Measurements from ENCODE around the gene GPR158.

The GPR158 gene

DNA sequence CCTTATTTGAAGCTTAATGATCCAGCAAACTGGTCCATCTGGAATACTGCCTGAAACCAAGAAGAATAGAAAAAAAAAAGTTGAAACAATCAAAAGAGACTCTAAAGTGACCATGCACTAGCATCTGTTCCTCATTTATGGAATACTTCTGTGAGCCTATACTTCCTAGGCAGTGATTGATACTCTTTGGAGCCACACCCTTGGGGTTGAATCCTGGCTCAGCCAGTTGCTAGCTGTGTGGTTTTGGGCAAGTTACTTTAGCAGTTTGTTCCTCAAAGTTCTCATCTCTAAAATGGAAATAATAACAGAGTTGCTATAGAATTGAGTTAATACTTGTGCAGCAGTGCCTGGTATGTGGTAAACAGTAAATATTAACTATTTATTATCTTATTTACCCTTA, 208.9 kb downstream of the GPR158 start:
- Histone ChIP-seq H3K36me3 (ENCODE audit: control insufficient read depth, insufficient read depth, low read length) (no peaks in the 10 kb centered on the region), H3K27ac (ENCODE audit: insufficient read depth, low read length, poor library complexity, severe bottlenecking) (no peak overlapping the region), H3K27me3 (replicated peaks; ENCODE audit: control insufficient read depth, insufficient read depth, low read length, poor library complexity, severe bottlenecking) (no peaks in the 10 kb centered on the region), H3K9me3 (ENCODE audit: control insufficient read depth, low read length) (no peaks in the 10 kb centered on the region), H3K4me3 (ENCODE audit: insufficient read depth, low read depth, low read length, poor library complexity, severe bottlenecking) (no peak overlapping the region), H3K4me1 (ENCODE audit: control insufficient read depth, insufficient read depth, low read length, poor library complexity, severe bottlenecking) (no peaks in the 10 kb centered on the region)
- DNase-seq, result no peak

DNA sequence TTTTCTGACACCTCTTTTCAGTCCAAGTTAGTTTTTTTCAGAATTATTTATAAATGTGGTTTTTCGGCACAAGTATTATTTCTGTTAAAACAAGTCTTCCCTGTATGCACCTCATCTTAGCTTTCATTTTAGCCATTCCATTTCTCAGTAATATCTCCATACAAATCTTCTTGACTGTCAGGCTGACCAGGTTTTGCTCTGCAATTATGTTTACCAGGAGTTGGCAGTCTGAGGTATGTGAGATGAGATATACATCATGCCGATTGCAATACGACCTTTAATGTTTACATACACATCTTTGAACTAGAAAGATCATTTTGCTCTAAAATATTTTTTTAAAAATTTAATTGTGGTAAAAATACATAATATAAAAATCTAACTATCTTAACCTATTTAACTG, 209.8 kb downstream of the GPR158 start:
- Histone ChIP-seq H3K27ac (ENCODE audit: insufficient read depth, low read length, poor library complexity, severe bottlenecking) (no peak overlapping the region), H3K4me1 (ENCODE audit: control insufficient read depth, insufficient read depth, low read length, poor library complexity, severe bottlenecking) (no peaks in the 10 kb centered on the region), H3K4me3 (ENCODE audit: insufficient read depth, low read depth, low read length, poor library complexity, severe bottlenecking) (no peak overlapping the region), H3K9me3 (ENCODE audit: control insufficient read depth, low read length) (no peaks in the 10 kb centered on the region), H3K36me3 (ENCODE audit: control insufficient read depth, insufficient read depth, low read length) (no peaks in the 10 kb centered on the region), H3K27me3 (replicated peaks; ENCODE audit: control insufficient read depth, insufficient read depth, low read length, poor library complexity, severe bottlenecking) (no peaks in the 10 kb centered on the region)
- DNase-seq, result no peak

DNA sequence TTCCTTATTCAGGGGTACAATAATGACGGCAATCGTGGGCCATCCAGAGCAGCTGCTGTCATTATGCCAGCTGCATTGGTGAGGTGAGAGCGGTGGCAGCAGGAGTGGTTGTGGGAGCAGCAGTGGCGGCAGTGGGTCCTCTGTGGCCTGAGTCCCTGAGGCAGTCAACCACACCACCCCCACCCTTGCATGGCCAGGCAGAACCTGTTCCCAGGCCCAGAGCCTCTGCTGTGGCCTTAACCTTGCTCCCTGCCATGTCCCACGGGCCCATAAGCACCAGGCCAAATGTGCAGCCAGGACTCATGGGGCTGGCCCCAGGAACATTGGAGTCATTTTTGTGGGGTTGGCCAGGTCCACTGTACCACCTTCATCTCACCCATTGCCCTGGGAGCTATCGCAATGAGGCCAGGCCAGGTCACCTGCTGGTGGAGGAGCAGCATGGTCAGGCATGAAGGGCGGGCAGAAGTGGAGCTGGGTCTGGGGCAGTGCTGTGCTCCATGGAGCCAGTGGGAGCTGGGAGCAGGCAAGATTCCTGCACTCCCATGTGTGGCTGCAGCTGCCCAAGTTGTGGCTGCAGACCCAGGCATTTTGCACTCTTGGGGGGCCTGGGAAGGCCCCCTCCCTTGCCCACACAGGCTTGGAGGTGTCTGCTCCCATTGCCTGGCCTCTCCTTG, 213.5 kb downstream of the GPR158 start:
- DNase-seq, result no peak
- Histone ChIP-seq H3K27ac (ENCODE audit: insufficient read depth, low read length, poor library complexity, severe bottlenecking) (no peak overlapping the region), H3K9me3 (ENCODE audit: control insufficient read depth, low read length) (no peaks in the 10 kb centered on the region), H3K27me3 (replicated peaks; ENCODE audit: control insufficient read depth, insufficient read depth, low read length, poor library complexity, severe bottlenecking) (no peaks in the 10 kb centered on the region), H3K4me3 (ENCODE audit: insufficient read depth, low read depth, low read length, poor library complexity, severe bottlenecking) (no peak overlapping the region), H3K36me3 (ENCODE audit: control insufficient read depth, insufficient read depth, low read length) (no peaks in the 10 kb centered on the region), H3K4me1 (ENCODE audit: control insufficient read depth, insufficient read depth, low read length, poor library complexity, severe bottlenecking) (no peaks in the 10 kb centered on the region)

- no peak for DNase-seq
- no peaks in the 10 kb centered on the region for H3K36me3 ChIP-seq (ENCODE audit: control insufficient read depth, insufficient read depth, low read length)
- no peaks in the 10 kb centered on the region for H3K9me3 ChIP-seq (ENCODE audit: control insufficient read depth, low read length)
- no peak overlapping the region for H3K4me3 ChIP-seq (ENCODE audit: insufficient read depth, low read depth, low read length, poor library complexity, severe bottlenecking)
- no peaks in the 10 kb centered on the region for H3K27me3 ChIP-seq (replicated peaks; ENCODE audit: control insufficient read depth, insufficient read depth, low read length, poor library complexity, severe bottlenecking)
- no peak overlapping the region for H3K27ac ChIP-seq (ENCODE audit: insufficient read depth, low read length, poor library complexity, severe bottlenecking)
- H3K4me1 ChIP-seq (ENCODE audit: control insufficient read depth, insufficient read depth, low read length, poor library complexity, severe bottlenecking), result no peaks in the 10 kb centered on the region
Measured at GRCh38 chr10:25388862-25389206, 214.0 kb downstream of the GPR158 start.

- no peak overlapping the region for H3K4me3 ChIP-seq (ENCODE audit: insufficient read depth, low read depth, low read length, poor library complexity, severe bottlenecking)
- no peaks in the 10 kb centered on the region for H3K4me1 ChIP-seq (ENCODE audit: control insufficient read depth, insufficient read depth, low read length, poor library complexity, severe bottlenecking)
- no peaks in the 10 kb centered on the region for H3K9me3 ChIP-seq (ENCODE audit: control insufficient read depth, low read length)
- H3K27me3 ChIP-seq (replicated peaks; ENCODE audit: control insufficient read depth, insufficient read depth, low read length, poor library complexity, severe bottlenecking), result no peaks in the 10 kb centered on the region
- H3K36me3 ChIP-seq (ENCODE audit: control insufficient read depth, insufficient read depth, low read length), result no peaks in the 10 kb centered on the region
- no peak for DNase-seq
- no peak overlapping the region for H3K27ac ChIP-seq (ENCODE audit: insufficient read depth, low read length, poor library complexity, severe bottlenecking)
Measured at GRCh38 chr10:25390733-25391132, 215.9 kb downstream of the GPR158 start.

DNA sequence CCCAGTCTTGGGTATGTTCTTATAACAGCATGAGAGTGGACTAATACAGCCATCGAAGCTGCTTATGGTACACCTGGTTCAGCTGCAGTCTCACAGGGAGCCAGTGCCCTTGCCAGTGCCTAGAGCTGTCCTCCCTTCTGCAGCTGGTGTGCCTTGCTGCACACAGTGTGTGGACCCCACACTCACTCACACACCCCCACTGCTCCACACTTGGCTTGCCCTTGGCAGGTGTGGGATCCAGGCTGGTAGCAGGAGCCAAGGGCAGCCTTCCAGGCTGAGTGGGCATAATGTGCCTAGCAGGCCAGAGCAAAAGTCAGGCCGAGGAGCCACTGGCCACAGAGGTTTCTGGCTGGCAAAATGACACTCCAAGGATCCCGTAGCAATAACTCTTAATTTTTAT, 217.3 kb downstream of the GPR158 start:
- no peaks in the 10 kb centered on the region for H3K4me1 ChIP-seq (ENCODE audit: control insufficient read depth, insufficient read depth, low read length, poor library complexity, severe bottlenecking)
- no peak overlapping the region for H3K27ac ChIP-seq (ENCODE audit: insufficient read depth, low read length, poor library complexity, severe bottlenecking)
- no peaks in the 10 kb centered on the region for H3K36me3 ChIP-seq (ENCODE audit: control insufficient read depth, insufficient read depth, low read length)
- no peak overlapping the region for H3K4me3 ChIP-seq (ENCODE audit: insufficient read depth, low read depth, low read length, poor library complexity, severe bottlenecking)
- no peak for DNase-seq
- no peaks in the 10 kb centered on the region for H3K27me3 ChIP-seq (replicated peaks; ENCODE audit: control insufficient read depth, insufficient read depth, low read length, poor library complexity, severe bottlenecking)
- H3K9me3 ChIP-seq (ENCODE audit: control insufficient read depth, low read length), result no peaks in the 10 kb centered on the region

GRCh38 chr10:25393621-25394020, 218.8 kb downstream of the GPR158 start:
- Histone ChIP-seq H3K4me1 (ENCODE audit: control insufficient read depth, insufficient read depth, low read length, poor library complexity, severe bottlenecking) (no peaks in the 10 kb centered on the region), H3K27ac (ENCODE audit: insufficient read depth, low read length, poor library complexity, severe bottlenecking) (no peak overlapping the region), H3K27me3 (replicated peaks; ENCODE audit: control insufficient read depth, insufficient read depth, low read length, poor library complexity, severe bottlenecking) (no peaks in the 10 kb centered on the region), H3K9me3 (ENCODE audit: control insufficient read depth, low read length) (no peaks in the 10 kb centered on the region), H3K4me3 (ENCODE audit: insufficient read depth, low read depth, low read length, poor library complexity, severe bottlenecking) (no peak overlapping the region), H3K36me3 (ENCODE audit: control insufficient read depth, insufficient read depth, low read length) (no peaks in the 10 kb centered on the region)
- no peak for DNase-seq

GRCh38 chr10:25398680-25399079, 223.9 kb downstream of the GPR158 start:
- Histone ChIP-seq H3K9me3 (ENCODE audit: control insufficient read depth, low read length) (no peaks in the 10 kb centered on the region), H3K36me3 (ENCODE audit: control insufficient read depth, insufficient read depth, low read length) (no peaks in the 10 kb centered on the region), H3K4me1 (ENCODE audit: control insufficient read depth, insufficient read depth, low read length, poor library complexity, severe bottlenecking) (no peaks in the 10 kb centered on the region), H3K27ac (ENCODE audit: insufficient read depth, low read length, poor library complexity, severe bottlenecking) (no peak overlapping the region), H3K27me3 (replicated peaks; ENCODE audit: control insufficient read depth, insufficient read depth, low read length, poor library complexity, severe bottlenecking) (no peaks in the 10 kb centered on the region), H3K4me3 (ENCODE audit: insufficient read depth, low read depth, low read length, poor library complexity, severe bottlenecking) (no peak overlapping the region)
- no peak for DNase-seq

DNA sequence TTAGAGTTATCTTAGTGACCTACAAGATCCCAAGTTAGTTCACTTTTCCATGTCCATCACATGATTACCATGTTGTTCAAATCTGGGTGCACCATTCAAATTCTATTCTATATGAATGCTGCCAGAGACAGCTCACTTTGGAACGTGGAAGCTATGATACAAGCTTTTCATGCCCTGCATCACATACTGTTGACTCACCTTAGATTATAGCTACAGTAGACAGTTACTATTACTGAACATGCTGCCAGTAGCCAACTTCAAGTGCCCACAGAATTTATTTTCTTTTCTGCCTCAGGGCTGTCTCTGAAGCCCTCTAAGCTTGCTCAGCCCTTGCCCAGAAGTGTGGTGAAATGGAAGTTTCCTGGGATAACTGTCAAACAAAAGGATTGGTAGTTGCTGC, 231.1 kb downstream of the GPR158 start:
- Histone ChIP-seq H3K36me3 (ENCODE audit: control insufficient read depth, insufficient read depth, low read length) (no peaks in the 10 kb centered on the region), H3K27me3 (replicated peaks; ENCODE audit: control insufficient read depth, insufficient read depth, low read length, poor library complexity, severe bottlenecking) (no peaks in the 10 kb centered on the region), H3K9me3 (ENCODE audit: control insufficient read depth, low read length) (no peaks in the 10 kb centered on the region), H3K4me1 (ENCODE audit: control insufficient read depth, insufficient read depth, low read length, poor library complexity, severe bottlenecking) (no peaks in the 10 kb centered on the region), H3K4me3 (ENCODE audit: insufficient read depth, low read depth, low read length, poor library complexity, severe bottlenecking) (no peak overlapping the region), H3K27ac (ENCODE audit: insufficient read depth, low read length, poor library complexity, severe bottlenecking) (no peak overlapping the region)
- DNase-seq, result no peak

GRCh38 chr10:25417611-25418010, 242.8 kb downstream of the GPR158 start:
- no peaks in the 10 kb centered on the region for H3K27me3 ChIP-seq (replicated peaks; ENCODE audit: control insufficient read depth, insufficient read depth, low read length, poor library complexity, severe bottlenecking)
- no peak for DNase-seq
- no peaks in the 10 kb centered on the region for H3K4me1 ChIP-seq (ENCODE audit: control insufficient read depth, insufficient read depth, low read length, poor library complexity, severe bottlenecking)
- no peaks in the 10 kb centered on the region for H3K36me3 ChIP-seq (ENCODE audit: control insufficient read depth, insufficient read depth, low read length)
- no peaks in the 10 kb centered on the region for H3K9me3 ChIP-seq (ENCODE audit: control insufficient read depth, low read length)
- no peak overlapping the region for H3K4me3 ChIP-seq (ENCODE audit: insufficient read depth, low read depth, low read length, poor library complexity, severe bottlenecking)
- no peak overlapping the region for H3K27ac ChIP-seq (ENCODE audit: insufficient read depth, low read length, poor library complexity, severe bottlenecking)
